PFSK-1 (cell line): ENCODE results near the gene OTOP2.

Source experiments
- FOXP2 ChIP-seq: optimal IDR thresholded peaks from 2 replicates; pipeline ENCODE3; 2011; ENCODE audit warnings: borderline replicate concordance, control low read depth, inconsistent platforms; ENCODE audit not compliant: insufficient read depth; ENCODE audit errors: extremely low read length, extremely low read depth
- POLR2AphosphoS5 ChIP-seq: IDR thresholded peaks from 2 replicates; pipeline ENCODE4 v1.6.1; 2012; ENCODE audit warnings: low read depth, mild to moderate bottlenecking, control low read depth, low read length, moderate library complexity
- SIN3A ChIP-seq: IDR thresholded peaks from 2 replicates; pipeline ENCODE4 v1.6.1; 2012; ENCODE audit warnings: mild to moderate bottlenecking, low read length, moderate library complexity, borderline replicate concordance; ENCODE audit not compliant: insufficient read depth
- TAF1 ChIP-seq: IDR thresholded peaks from 2 replicates; pipeline ENCODE4 v1.6.1; 2012; ENCODE audit warnings: low read length, control low read depth, borderline replicate concordance; ENCODE audit not compliant: insufficient read depth
- TF ChIP-seq, protein P1 (sequence below), 2 experiments: IDR thresholded peaks; 2 replicates each; pipeline versions ENCODE4 v1.6.1 to v1.8.0; 2011 to 2012; ENCODE audit warnings: low read depth in 2 of 2, low read length in 2 of 2, control low read depth in 1 of 2, inconsistent platforms in 1 of 2, mild to moderate bottlenecking in 1 of 2, moderate library complexity in 1 of 2; ENCODE audit not compliant: insufficient read depth in 1 of 2

Gene OTOP2

GRCh38 chr17:74904687-74905409, 19.2 kb upstream of the OTOP2 start:
- TF ChIP-seq SIN3A (no peak), FOXP2 (no peak), TAF1 (no peak), POLR2AphosphoS5 (no peak)
- TF ChIP-seq, protein P1, sequence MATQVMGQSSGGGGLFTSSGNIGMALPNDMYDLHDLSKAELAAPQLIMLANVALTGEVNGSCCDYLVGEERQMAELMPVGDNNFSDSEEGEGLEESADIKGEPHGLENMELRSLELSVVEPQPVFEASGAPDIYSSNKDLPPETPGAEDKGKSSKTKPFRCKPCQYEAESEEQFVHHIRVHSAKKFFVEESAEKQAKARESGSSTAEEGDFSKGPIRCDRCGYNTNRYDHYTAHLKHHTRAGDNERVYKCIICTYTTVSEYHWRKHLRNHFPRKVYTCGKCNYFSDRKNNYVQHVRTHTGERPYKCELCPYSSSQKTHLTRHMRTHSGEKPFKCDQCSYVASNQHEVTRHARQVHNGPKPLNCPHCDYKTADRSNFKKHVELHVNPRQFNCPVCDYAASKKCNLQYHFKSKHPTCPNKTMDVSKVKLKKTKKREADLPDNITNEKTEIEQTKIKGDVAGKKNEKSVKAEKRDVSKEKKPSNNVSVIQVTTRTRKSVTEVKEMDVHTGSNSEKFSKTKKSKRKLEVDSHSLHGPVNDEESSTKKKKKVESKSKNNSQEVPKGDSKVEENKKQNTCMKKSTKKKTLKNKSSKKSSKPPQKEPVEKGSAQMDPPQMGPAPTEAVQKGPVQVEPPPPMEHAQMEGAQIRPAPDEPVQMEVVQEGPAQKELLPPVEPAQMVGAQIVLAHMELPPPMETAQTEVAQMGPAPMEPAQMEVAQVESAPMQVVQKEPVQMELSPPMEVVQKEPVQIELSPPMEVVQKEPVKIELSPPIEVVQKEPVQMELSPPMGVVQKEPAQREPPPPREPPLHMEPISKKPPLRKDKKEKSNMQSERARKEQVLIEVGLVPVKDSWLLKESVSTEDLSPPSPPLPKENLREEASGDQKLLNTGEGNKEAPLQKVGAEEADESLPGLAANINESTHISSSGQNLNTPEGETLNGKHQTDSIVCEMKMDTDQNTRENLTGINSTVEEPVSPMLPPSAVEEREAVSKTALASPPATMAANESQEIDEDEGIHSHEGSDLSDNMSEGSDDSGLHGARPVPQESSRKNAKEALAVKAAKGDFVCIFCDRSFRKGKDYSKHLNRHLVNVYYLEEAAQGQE (IDR thresholded peaks at IDR 0.05; ENCODE audit: insufficient read depth in 1 of 2, low read depth in 2 of 2, low read length in 2 of 2): no peak

GRCh38 chr17:74907012-74907411, 17.1 kb upstream of the OTOP2 start:
- TF ChIP-seq, protein P1 (IDR thresholded peaks at IDR 0.05; ENCODE audit: insufficient read depth in 1 of 2, low read depth in 2 of 2, low read length in 2 of 2): no peak
- no peak for TF ChIP-seq SIN3A
- TF ChIP-seq POLR2AphosphoS5: no peak
- TF ChIP-seq FOXP2: no peak
- no peak for TF ChIP-seq TAF1

GRCh38 chr17:74916136-74916850, 7.8 kb upstream of the OTOP2 start:
- TF ChIP-seq TAF1: no peak
- no peak for TF ChIP-seq POLR2AphosphoS5
- TF ChIP-seq, protein P1 (IDR thresholded peaks at IDR 0.05; ENCODE audit: insufficient read depth in 1 of 2, low read depth in 2 of 2, low read length in 2 of 2): no peak
- no peak for TF ChIP-seq SIN3A
- TF ChIP-seq FOXP2: no peak

- TF ChIP-seq TAF1 (no peak), POLR2AphosphoS5 (no peak), FOXP2 (no peak), SIN3A (no peak)
- TF ChIP-seq, protein P1 (IDR thresholded peaks at IDR 0.05; ENCODE audit: insufficient read depth in 1 of 2, low read depth in 2 of 2, low read length in 2 of 2): no peak
Observed at GRCh38 chr17:74916851-74917199, 7.2 kb upstream of the OTOP2 start.
